Activated naive CD4-positive, alpha-beta T cell treated with Interleukin-2 at 50 U/mL for 16 hours (primary cell): ENCODE measurements around the gene CCL8.
"Not testable (repeated sequence)": the region's sequence is repeated elsewhere in the genome, so short reads cannot be mapped to it uniquely, and the experiment has no call there.

Source experiments
- DNase-seq: peaks from one replicate; pipeline ENCODE4 v3.0.0-alpha.2; 2020

The CCL8 gene

DNA sequence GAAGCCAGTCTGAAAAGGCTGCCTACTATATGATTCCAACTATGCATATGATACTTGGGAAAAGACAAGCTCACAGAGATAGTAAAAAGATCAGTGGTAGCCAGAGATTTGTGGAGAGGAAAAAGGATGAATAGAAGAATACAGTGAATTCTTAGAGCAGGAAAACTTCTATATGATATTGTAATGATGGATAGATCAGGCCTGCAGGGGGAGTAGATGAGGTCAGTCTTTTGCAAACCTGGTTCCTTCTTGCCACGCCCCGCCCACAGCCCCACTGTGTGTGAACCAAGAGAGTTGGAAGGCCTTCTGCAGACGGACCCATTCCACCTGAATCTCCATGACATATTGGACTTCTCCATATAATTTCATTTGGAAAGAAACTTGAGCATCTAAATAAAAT is 761 bp upstream of the CCL8 start:
- DNase-seq, result no peak

DNA sequence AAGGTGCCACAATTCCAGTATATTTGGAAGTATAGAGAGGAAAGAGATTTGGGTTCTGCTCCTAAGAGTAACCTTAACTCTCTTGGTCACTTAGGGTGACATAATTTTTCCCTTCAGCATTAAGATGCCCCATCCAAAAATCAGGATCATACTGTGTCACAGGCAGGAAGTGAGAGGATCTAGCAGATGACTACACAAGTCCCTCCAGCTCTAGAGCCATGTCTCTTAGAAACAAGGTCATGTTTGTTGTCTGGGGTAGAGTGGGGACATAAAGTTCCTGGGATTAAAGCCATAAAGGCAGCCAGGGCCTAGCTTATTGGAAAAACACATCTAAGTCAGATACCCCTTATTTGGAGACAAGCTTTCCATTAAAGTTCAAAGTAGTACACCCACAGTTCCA is 2.7 kb downstream of the CCL8 start:
- DNase-seq, result no peak

DNA sequence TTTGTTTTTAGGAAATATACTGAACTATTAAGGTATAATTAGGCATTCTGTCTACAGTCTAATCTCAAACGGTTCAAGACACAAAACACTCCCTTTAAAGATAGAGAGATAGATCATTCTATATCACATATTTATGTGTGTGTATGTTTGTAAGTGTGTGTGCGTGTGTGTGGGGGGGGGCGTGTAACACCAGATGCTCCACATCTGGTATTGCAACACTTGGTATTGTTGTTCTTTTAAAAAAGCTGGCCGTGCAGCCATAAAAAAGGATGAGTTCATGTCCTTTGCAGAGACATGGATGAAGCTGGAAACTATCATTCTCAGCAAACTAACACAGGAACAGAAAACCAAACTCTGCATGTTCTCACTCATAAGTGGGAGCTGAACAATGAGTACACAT is 8.3 kb downstream of the CCL8 start:
- DNase-seq, result not testable (repeated sequence)

DNA sequence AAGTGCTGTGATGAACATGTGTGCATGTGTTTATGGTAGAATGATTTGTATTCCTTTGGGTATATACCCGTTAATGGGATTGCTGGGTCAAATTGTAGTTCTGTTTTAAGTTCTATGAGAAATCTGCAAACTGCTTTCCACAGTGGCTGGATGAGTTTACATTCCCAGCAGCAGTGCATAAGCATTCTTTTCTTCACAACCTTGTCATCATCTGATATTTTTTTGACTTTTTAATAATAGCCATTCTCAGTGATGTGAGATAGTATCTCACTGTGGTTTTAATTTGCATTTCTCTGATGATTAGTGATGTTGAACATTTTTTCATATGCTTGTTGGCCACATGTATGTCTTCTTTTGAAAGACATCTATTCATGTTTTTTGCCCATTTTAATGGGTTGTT is 18.5 kb downstream of the CCL8 start:
- DNase-seq, result no peak

DNA sequence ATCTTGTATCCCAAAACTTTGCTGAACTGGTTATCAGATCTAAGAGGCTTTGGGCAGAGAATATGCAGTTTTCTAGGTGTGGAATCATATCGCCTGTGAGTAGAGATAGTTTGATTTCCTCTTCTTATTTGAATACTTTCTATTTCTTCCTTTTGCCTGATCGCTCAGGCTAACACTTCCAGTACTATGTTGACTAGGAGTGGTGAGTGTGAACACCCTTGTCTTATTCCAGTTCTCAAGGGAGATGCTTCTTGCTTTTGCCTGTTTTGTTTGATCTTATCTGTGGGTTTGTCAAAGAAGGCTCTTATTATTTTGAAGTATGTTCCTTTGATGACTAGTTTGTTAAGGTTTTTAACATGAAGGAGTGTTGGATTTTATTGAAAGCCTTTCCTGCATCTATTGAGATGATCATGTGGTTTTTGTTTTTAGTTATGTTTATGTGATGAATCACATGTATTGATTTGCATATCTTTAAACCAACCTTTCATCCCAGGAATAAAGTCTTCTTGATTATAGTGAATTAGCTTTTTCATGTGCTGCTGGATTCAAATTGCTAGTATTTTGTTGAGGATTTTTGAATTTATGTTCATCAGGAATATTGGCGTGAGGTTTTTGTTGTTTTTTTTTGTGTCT is 20.0 kb downstream of the CCL8 start:
- DNase-seq, result no peak

DNA sequence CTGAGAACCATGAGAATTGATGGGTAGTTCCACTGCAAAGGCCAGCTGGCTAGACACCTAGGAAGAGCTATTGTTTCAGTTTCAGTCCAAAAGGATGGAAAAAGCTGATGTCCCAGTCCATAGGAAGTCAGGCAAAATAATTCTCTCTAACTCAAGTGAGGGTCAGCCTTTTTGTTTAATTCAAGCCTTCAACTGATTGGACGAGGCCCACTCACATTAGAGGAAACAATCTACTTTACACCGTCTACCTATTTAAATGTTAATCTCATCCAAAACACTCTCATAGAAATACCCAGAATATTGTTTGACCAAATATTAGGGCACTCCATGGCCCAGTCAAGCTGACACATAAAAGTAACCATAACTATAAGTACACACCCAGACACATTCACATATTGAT is 22.7 kb downstream of the CCL8 start:
- no peak for DNase-seq

DNA sequence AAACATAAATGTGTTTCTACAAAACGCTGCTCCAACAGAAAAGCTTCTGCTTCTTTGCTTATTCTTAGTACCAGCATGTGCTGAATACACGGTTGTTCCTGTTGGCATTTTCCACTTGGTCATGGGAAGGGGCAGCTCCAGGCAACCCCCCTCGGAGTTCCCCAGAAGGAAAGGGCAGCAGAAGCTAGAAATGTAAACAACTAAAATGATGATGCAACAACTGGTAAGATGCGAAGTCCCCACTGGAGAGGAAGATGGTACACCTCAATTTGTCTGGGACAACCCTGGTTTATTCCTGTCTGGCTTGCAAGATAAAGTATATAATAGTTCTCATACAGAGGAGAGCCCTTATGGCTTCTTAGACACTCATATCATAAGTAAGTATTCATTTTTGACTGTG is 27.8 kb downstream of the CCL8 start:
- DNase-seq, result no peak

DNA sequence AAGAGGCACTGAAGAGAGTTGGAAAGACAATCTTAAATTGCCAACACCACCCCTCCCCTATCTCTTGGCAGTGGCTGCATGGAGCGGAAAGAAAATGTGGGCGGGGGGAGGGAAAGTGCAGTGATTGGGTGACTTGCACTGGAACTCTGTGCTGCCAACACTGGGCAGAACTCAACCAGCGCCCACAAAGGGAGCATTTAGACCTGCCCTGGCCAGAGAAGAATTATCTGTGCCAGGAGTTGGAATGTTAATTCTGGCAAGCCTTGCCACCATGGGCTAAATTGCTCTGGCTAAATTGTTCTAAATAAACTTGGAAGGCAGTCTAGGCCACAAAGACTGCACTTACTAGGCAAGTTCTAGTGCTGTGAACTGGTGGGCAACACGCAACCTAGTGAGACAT is 30.5 kb downstream of the CCL8 start:
- DNase-seq, result no peak

DNA sequence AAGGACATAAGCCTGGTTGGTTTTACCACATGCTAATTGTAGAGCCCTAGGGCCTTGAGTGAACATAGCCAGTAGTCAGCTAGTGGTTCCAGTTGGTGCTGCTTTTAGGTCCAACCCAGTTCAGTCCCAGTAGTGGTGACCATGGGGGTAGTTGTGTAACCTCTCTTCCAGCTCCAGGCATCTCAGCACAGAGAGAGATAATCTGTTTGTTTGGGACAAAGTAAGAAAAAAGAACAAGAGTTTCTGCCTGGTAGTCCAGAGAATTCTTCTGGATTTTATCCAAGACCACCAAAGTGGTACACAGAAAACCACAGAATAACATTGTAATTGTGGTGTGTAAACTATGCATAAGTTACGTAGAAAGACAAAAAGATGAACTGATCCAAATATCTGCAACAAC is 31.9 kb downstream of the CCL8 start:
- no peak for DNase-seq

DNA sequence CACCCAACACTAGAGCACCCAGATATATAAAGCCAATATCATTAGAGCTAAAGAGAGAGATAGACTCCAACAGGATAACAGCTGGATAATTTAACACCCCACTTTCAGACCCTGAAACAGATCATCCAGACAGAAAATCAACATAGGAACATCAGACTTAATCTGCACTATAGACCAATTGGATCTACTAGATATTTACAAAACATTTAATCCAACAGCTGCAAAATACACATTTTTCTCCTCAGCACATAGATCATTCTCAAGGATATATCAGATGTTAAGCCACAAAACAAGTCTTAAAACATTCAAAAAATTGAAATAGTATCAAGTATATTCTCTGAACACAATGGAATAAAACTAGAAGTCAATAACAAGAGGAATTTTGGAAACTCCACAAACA is 33.0 kb downstream of the CCL8 start:
- no peak for DNase-seq

DNA sequence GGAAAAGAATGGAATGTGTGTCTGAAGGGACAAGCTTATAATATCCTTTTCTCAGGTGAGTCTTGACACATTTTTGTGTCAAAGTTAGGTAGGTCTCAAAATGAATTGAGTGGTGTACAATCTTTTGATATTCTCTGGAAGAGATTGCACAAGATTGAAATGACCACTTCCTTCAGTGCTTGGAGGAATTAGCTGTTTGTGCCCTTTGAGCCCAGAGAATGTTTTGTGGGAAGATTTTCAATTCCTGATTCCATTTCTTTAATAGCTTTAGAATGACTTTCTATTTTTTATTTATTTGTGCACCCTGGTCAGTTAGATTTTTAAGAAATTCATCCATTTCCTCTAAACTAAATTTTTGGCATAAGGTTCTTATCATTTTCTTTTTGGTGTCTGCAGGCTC is 35.4 kb downstream of the CCL8 start:
- DNase-seq, result no peak

DNA sequence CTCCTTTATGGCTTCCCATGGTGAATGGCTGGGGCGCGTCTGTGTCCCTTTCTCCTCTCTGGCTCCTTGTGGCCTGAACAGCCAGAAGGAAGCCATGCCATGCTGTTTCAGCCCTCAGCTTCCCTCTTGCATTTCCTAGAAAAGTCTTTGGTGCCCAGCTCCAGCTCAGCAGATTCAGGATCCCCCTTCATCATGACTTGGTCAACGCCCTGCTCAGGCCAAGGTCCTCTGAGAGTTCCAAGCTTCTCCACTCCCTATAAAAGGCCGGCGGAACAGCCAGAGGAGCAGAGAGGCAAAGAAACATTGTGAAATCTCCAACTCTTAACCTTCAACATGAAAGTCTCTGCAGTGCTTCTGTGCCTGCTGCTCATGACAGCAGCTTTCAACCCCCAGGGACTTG is 37.0 kb downstream of the CCL8 start, which contains the start of gene CCL13:
TSS of gene CCL13 (plus strand) at position 287 of the 400 bp plus-strand sequence. CDS start at position 334, 47 bp downstream.
- no peak for DNase-seq

DNA sequence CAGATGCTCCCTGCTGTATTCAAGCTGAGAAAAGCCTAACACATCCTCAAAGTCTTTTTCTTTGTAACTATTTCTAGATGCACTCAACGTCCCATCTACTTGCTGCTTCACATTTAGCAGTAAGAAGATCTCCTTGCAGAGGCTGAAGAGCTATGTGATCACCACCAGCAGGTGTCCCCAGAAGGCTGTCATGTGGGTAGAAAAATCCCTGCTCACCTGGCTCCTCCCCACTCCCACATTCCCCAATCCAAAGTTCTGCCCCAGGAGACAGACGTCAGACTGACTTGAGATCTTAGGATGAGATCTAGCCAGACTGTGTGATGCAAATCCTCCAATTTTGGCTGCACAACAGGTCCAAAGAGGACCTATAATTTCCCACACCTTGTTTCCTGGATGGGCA is 38.2 kb downstream of the CCL8 start:
- DNase-seq, result no peak

DNA sequence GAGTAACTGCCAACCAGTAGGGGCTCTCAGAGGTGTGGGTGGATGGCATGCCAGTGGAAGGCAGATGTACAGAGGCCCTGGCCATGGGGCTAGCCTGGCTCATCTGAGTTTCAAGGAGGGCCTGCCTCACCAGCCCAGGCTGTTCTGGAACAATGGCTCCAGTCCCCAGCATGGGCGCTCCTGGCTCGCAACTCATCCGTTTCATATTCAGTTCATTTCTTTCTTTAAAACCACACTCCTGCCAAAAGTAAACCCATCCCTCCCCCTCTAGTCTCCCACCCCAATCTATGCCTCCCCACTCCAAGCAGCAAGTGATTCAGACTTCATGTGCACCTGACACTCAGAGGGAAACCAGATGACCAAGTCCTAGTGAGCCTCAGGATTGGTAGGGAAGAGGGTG is 39.4 kb downstream of the CCL8 start:
- no peak for DNase-seq

DNA sequence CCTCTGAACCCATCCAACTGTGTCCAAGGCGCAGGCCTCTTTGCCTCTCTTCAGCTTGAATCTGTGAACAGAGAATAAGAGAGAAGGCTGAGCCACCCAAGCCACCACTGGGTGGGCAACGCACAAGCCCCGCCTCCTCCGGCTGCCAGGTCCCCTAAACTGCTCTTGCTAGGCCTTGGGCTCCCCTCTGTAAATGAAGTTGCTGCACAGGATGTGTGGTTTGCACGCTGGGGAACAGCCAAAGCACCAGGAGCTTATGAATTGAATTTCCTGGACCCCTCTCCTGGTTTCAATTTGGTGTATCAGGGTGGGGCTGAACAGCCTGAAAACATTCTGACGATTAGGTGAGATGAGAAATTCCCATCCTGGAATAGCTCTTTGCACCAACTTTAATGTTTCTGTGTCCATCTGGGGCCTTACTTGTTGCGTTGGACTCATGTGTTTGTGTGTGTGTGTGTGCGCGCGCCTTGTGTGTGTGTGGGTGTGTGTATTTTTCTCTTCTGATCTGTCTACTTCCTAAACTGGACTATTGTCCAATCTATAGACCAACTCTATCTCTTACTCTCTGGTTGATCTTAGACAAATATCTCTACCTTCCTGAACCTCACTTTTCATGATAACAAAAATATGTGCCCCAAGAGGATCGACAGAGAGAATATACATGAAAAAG is 41.5 kb downstream of the CCL8 start:
- no peak for DNase-seq

DNA sequence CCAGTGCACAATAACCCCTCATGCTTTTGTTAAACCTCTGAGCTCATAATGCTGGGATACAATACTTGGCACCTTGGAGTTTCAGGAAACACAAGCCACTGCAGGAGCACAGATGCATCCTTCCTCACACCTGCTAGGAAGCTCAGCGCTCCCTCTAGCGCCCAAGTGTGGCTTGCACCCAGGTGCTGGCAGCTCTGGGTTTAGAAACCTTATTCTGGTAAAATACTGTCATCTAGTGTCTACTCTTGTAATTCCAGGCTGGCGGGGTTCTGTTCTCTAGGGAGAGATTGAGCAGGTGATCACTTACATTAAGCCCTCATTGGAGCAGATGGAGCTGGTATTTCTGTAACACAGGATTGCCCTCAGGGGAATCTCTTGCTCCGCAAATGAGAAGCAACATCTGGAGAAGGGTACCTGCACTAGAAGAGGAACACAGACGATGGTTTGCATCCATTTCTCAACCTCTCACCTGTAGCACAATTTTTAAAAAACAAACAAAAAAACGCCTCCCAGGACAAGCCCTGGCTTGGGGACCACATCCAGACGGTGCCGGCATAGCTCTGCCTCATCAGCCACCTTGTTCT is 42.3 kb downstream of the CCL8 start:
- peak; percentile 56 for DNase-seq

DNA sequence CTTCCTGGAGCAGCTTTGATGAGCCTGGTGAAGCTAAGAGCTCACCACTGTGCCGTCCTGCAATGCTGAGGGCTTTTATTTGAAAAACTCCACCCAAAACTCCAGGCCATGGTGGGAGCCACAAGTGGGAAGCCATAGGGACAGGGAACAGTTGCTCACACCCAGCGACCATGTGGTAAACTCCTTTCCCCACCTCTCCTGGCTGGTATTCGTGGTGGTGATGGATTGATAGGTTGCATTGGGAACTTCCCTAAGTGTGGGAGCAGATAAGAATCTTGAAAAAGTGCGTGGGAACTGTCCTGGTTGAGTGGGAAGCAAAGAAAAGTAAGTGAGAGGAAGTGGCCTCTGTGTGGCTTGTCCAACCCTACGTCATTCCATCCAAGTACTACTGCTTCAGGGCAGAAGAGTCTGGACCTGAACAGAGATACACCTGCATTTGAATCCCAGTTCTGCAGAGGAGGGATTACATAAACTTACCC is 44.0 kb downstream of the CCL8 start, which contains the start of gene CCL1:
TSS of gene CCL1 (minus strand) at position 51 of the 479 bp plus-strand sequence. CDS start 72 bp downstream, outside the sequence.
- DNase-seq, result no peak

DNA sequence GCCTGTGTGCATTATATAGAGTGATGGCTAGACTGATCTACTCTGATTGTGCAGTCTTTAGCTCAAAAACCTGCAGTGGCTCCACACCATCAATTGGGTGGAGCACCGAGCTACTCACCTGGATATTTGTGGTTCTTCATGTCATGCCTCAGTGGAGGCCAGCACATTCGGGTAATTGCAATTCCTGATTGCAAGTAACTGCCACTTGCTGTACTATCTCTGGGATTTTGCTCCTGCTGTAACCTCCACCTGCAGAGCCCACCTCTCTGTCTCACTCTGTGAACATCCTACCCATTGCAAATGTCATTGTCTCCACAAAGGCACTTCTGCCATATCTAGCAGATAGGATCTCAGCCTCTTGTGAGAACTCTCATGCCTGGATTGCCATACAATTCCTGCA is 45.5 kb downstream of the CCL8 start:
- DNase-seq, result no peak

DNA sequence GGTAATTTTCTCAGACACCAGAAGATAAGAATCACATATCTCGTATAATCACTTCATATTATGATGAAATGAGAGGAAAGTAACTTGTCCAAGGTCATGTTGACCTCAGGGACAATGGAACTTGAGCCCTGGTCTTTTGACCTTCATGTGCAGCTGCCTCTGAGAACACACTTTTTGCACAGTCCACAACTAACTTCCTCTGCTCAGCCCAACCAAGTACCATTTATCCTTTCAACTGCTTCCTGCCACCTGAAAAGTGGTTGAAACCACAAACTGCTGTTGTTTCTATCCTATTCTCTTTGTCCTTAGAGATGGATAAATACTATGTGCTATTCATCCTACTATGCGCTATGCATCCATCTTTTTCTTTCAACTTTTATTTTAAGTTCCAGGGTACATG is 46.1 kb downstream of the CCL8 start:
- no peak for DNase-seq

DNA sequence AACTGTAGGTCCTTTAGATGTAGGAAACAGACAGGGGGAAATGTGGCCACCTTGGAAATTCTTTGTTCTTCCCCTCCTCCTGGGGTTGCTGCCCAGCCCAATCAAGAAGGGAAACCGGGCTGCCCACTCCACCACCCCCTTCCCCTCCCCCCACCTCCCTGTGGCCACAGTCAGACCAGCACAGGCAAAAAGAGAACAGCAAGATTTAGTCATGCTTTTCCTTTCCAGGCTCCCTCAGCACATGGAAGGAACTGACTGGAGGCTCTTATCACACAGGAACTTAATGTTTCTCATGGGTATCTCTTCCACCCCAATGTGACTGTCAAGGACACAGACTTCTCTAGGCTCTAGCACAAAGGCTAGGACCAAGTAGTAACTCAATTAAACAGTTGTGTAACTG is 46.8 kb downstream of the CCL8 start:
- no peak for DNase-seq

DNA sequence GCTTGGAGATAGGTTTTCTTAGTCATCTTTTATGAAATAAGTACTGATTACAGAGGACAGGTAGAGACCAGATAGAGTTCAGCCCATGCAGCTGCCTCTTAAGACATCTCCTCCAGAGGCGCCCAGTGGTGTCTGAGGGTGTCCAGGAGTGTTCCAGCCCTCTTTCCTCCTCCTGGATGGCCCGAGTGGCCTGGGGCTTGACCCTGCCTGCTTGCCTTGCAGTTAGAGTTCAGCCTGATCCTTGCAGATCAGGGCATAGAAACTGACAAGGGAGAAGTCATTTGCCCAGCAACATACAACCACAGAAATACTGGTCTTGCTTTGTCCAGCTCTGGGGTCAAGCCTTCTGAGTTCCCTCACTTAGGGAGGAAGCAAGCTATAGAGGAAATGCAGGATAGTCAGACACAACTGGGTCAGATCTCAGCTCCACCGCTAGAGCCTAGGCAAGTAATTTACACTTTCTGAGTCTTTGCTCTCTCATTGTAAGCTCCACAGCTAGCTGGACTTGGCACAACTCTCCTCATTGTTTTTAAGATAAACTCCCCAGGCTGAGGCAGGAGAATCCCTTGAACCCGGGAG is 47.4 kb downstream of the CCL8 start:
- no peak for DNase-seq

DNA sequence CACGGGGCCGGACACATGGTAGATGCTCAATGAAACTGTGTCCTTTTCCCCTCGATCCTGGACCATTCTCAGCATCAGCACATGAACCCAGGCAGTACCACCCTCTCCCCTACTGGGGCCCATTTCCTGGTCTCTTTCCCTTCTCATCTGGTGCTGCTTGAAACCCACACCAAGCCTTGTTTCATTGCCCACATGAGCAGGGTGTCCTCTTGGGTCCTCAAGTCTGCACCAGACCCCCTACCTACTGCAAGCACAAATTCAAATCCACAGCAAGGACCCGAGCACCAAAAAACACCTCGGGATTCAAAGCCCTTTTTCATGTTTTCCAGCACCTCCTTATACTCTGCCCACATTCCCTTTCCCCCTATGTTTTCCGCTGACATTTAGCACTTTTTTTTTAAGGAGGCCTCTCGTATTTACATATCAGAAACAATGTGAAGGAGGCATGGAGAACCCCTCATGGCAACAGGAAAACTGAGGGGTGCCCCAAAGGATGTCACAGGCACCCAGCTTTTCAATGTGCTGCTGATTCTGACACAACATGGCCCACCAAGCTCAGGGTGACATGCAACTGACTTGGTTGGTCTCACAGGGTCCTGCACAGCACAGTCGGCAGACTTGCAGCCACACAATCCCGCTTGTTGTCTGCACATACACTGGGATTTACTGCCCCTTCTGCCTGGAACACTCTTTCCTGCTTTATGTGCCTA is 48.4 kb downstream of the CCL8 start:
- no peak for DNase-seq

DNA sequence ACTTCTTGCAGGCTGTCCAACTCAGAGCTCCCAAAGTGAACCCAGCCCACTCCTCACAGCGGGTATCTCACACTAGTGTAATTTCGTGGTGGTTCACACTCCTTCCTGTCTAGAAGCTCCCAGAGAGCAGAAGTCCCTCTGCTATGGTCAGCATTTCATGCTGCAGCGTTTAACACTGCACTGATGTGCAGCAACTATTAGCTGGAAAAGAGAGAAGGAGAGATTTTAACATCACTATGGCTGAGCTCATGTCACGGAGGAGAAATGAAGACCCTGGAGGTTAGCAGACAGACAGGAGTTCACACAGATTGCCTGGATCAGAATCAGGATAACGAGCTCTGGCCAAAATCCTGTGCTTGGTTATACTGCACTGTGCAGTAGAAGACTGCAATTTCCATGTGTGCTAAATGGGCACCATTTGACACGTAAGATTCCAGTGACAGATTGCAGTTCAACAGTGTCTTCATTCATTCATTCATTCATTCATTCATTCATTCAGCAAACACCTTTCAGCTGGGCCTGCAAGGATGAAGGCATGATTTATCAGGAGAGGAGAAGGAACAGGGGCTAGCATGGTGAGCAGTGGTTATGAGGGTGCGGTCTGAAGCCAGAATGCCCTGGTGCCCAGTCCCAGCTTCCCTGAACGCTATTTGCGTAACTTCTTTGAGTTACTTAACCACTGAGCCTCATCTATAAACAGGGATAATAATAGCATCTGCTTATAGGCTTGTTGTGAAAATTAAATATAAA is 49.1 kb downstream of the CCL8 start:
- DNase-seq, result no peak
